Astrocyte of the cerebellum (primary cell): ENCODE measurements around the gene CDC42.

Experiments used
- DNase-seq: peaks from one replicate; pipeline ENCODE4 v3.0.0-alpha.2; 2011; ENCODE audit warnings: low read depth
- H3K4me3 ChIP-seq: 2 replicates; pipeline ENCODE4 v1.5.1; 2011; ENCODE audit warnings: mild to moderate bottlenecking, low read depth, low read length, moderate library complexity
- in situ Hi-C: cut with HindIII; loops from 2 replicates; pipeline ENCODE4 v1.10.0; 2017; ENCODE audit warnings: low sequenced_read_pairs
- TF ChIP-seq, protein P1 (sequence below): IDR thresholded peaks from 2 replicates; pipeline ENCODE4 v1.5.1; 2012; ENCODE audit warnings: low read length, low read depth, moderate library complexity, mild to moderate bottlenecking; ENCODE audit errors: missing control alignments

CDC42 gene

GRCh38 chr1:22110016-22110415, 57.5 kb downstream of the CDC42 start:
- in situ Hi-C loops = loop anchor here (5.0 to 25.0 kb wide), 3 partner anchors 58 to 277 kb away; partner anchors contain the start of gene CDC42
- TF ChIP-seq, protein P1, sequence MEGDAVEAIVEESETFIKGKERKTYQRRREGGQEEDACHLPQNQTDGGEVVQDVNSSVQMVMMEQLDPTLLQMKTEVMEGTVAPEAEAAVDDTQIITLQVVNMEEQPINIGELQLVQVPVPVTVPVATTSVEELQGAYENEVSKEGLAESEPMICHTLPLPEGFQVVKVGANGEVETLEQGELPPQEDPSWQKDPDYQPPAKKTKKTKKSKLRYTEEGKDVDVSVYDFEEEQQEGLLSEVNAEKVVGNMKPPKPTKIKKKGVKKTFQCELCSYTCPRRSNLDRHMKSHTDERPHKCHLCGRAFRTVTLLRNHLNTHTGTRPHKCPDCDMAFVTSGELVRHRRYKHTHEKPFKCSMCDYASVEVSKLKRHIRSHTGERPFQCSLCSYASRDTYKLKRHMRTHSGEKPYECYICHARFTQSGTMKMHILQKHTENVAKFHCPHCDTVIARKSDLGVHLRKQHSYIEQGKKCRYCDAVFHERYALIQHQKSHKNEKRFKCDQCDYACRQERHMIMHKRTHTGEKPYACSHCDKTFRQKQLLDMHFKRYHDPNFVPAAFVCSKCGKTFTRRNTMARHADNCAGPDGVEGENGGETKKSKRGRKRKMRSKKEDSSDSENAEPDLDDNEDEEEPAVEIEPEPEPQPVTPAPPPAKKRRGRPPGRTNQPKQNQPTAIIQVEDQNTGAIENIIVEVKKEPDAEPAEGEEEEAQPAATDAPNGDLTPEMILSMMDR = no peak
- H3K4me3 ChIP-seq = no peak overlapping the region
- no peak for DNase-seq

GRCh38 chr1:22111115-22111514, 58.6 kb downstream of the CDC42 start:
- TF ChIP-seq, protein P1 = no peak
- in situ Hi-C loops = loop anchor here (5.0 to 25.0 kb wide), 3 partner anchors 59 to 276 kb away; partner anchors contain the start of gene CDC42
- H3K4me3 ChIP-seq = no peak overlapping the region
- no peak for DNase-seq

DNA sequence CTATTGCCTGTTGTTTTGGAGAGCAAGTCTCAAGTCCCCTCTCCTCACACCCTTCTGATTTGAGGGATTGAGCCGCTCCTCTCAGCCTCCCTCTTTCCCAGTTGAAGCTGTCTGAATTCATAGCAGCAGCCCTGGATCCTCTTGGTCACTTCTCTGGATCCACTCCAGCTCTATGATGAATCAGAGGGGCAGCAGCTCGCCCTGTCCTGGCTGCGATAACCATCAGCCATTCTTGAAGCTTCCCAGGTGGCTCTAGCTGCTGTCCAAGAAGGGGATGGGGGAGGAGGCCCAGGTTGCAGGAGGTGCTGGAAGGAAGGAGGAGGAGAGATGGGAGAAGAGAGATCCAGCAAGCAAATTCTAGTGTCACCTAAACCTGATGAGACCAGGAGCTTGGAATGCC, 59.1 kb downstream of the CDC42 start:
- no peak overlapping the region for H3K4me3 ChIP-seq
- peak; percentile 20 for DNase-seq
- TF ChIP-seq, protein P1 = no peak
- in situ Hi-C loops = loop anchor here (5.0 to 25.0 kb wide), 3 partner anchors 59 to 276 kb away; partner anchors contain the start of gene CDC42

GRCh38 chr1:22112554-22112953, 60.0 kb downstream of the CDC42 start:
- in situ Hi-C loops = loop anchor here (5.0 to 25.0 kb wide), 3 partner anchors 60 to 275 kb away; partner anchors contain the start of gene CDC42

GRCh38 chr1:22114083-22115012, 61.8 kb downstream of the CDC42 start:
- peak; percentile 59 for DNase-seq
- in situ Hi-C loops = loop anchor here (5.0 to 25.0 kb wide), 3 partner anchors 62 to 273 kb away; partner anchors contain the start of gene CDC42

More at GRCh38 chr1:22112554-22112953, 60.0 kb downstream of the CDC42 start:
- DNase-seq = no peak
- no peak overlapping the region for H3K4me3 ChIP-seq
- TF ChIP-seq, protein P1 = no peak

GRCh38 chr1:22115286-22115685, 62.8 kb downstream of the CDC42 start:
- no peak for DNase-seq
- in situ Hi-C loops = loop anchor here (25.0 kb wide), 1 partner anchor 272 kb away; no protein-coding TSS in a partner anchor
- TF ChIP-seq, protein P1 = no peak
- no peak overlapping the region for H3K4me3 ChIP-seq

More at GRCh38 chr1:22114083-22115012, 61.8 kb downstream of the CDC42 start:
- TF ChIP-seq, protein P1 = no peak
- no peak overlapping the region for H3K4me3 ChIP-seq
